Spleen (tissue), 11 donors: ENCODE data around the gene FARP1. TPM values are rescaled to one million over a fixed set of nuclear protein-coding genes. Genes with fewer than 3 reads are reported as not detected.
A peak's percentile ranks its signal among the peaks of the same experiment; 100 is the strongest.

Source experiments
- DNase-seq: peaks from one replicate; pipeline ENCODE4 v3.0.0-alpha.2; 2020
- H3K27ac ChIP-seq, 8 donors: fragments of 200-600 bp; sonication (generic) in 7 of 8; 1 replicate in 4 of 8; 2 replicates in 4 of 8; pipeline versions ENCODE4 v1.5.0 to v1.8.0; 2016 to 2021; ENCODE audit warnings: inconsistent platforms in 4 of 8, mild to moderate bottlenecking in 4 of 8, moderate library complexity in 1 of 8
- H3K27me3 ChIP-seq, 7 donors: fragments of 200-600 bp; sonication (generic) in 6 of 7; replicated peaks in 1 of 7; 1 replicate in 4 of 7; 2 replicates in 3 of 7; pipeline versions ENCODE4 v1.5.0 to v1.8.0; 2016 to 2021; ENCODE audit warnings: inconsistent platforms in 3 of 7, mild to moderate bottlenecking in 1 of 7
- H3K36me3 ChIP-seq, 6 donors: fragments of 200-600 bp; sonication (generic) in 5 of 6; 1 replicate in 4 of 6; 2 replicates in 2 of 6; pipeline versions ENCODE4 v1.5.0 to v1.8.0; 2016 to 2021; ENCODE audit warnings: inconsistent platforms in 2 of 6
- H3K4me1 ChIP-seq, 6 donors: fragments of 200-600 bp; sonication (generic) in 5 of 6; 1 replicate in 3 of 6; 2 replicates in 3 of 6; pipeline versions ENCODE4 v1.5.0 to v1.8.0; 2016 to 2021; ENCODE audit warnings: inconsistent platforms in 3 of 6
- H3K4me3 ChIP-seq, 8 donors: fragments of 200-600 bp; sonication (generic) in 7 of 8; 1 replicate in 4 of 8; 2 replicates in 4 of 8; pipeline versions ENCODE4 v1.5.0 to v1.8.0; 2016 to 2021; ENCODE audit warnings: inconsistent platforms in 4 of 8, mild to moderate bottlenecking in 4 of 8, moderate library complexity in 2 of 8
- H3K9me3 ChIP-seq, 8 donors: fragments of 200-600 bp; sonication (generic) in 7 of 8; 1 replicate in 4 of 8; 2 replicates in 4 of 8; pipeline versions ENCODE4 v1.5.0 to v1.8.0; 2016 to 2021; ENCODE audit warnings: inconsistent platforms in 4 of 8
- POLR2A ChIP-seq, 3 donors: fragments of 450-650 bp; IDR thresholded peaks; one replicate each; pipeline ENCODE4 v1.5.1; 2017; ENCODE audit warnings: antibody characterized with exemption in 3 of 3, mild to moderate bottlenecking in 1 of 3
- POLR2AphosphoS5 ChIP-seq, 3 donors: sonication (generic); formaldehyde crosslinking; IDR thresholded peaks; one replicate each; pipeline ENCODE4 v1.5.1; 2017; ENCODE audit warnings: antibody characterized with exemption in 3 of 3
- WGBS, 5 donors: extraction: QIAGEN DNeasy Blood & Tissue Kit in 3 of 5; methylation state at CpG; one replicate each; pipeline versions ENCODE4 v1.1.5 to v1.1.7; 2013 to 2018; 5-methylcytosine and 5-hydroxymethylcytosine counted together
- intact Hi-C: fragments of 100-400 bp; cut with DNase I; formaldehyde crosslinking; loops from one replicate; pipeline ENCODE4 v1.15.0; 2023; ENCODE audit warnings: low total_unique reads
- polyA plus RNA-seq, 3 donors: library from polyadenylated mRNA; stranded (reverse); fragments of 200-250 nt; gene quantifications; one replicate each; pipeline ENCODE4 v1.2.1, GENCODE V29; 2013
- total RNA-seq, 7 donors: library from RNA; depleted of rRNA in 3 of 7; stranded (reverse); fragments of >200 nt in 3 of 7; fragmentation: NEBNext Ultra II Directional in 4 of 7; extraction: Animal tissue kit (Norgen Biotek cat#: 25700) in 4 of 7; gene quantifications; one replicate each; pipeline versions ENCODE4 v1.1.0 to v1.2.1, GENCODE V29; 2016 to 2021
- TF ChIP-seq, protein P1 (sequence below), 11 experiments: fragments of 200-600 bp in 7 of 11; fragments of 450-650 bp in 4 of 11; sonication (generic) in 4 of 11; IDR thresholded peaks in 8 of 11; conservative IDR thresholded peaks in 3 of 11; 1 replicate in 7 of 11; 2 replicates in 4 of 11; pipeline versions ENCODE4 v1.4.0 to v1.8.0; 2016 to 2021; ENCODE audit warnings: antibody characterized with exemption in 11 of 11, inconsistent platforms in 4 of 11, mild to moderate bottlenecking in 1 of 11
- donor health status: healthy with polysubstance abuse.
- donor health status: DM: no; HTN: no; CAD: no; lungs with moderate emphysema.
- donor health status: DM: no; HTN: no; CAD: no.
- donor health status: Bipolar disorder and iron deficiency.
- donor health status: healthy.
- donor health status: DM: no; HTN: no; CAD: no.
- donor health status: DM: yes; HTN: yes; CAD: no.

FARP1 gene
- total and polyA plus RNA-seq, 10 donors: 3.7 to 60.9 (median 33.0) TPM

- DNase-seq: no peak
Observed at GRCh38 chr13:98479496-98480003, 336.7 kb downstream of the FARP1 start.

DNA sequence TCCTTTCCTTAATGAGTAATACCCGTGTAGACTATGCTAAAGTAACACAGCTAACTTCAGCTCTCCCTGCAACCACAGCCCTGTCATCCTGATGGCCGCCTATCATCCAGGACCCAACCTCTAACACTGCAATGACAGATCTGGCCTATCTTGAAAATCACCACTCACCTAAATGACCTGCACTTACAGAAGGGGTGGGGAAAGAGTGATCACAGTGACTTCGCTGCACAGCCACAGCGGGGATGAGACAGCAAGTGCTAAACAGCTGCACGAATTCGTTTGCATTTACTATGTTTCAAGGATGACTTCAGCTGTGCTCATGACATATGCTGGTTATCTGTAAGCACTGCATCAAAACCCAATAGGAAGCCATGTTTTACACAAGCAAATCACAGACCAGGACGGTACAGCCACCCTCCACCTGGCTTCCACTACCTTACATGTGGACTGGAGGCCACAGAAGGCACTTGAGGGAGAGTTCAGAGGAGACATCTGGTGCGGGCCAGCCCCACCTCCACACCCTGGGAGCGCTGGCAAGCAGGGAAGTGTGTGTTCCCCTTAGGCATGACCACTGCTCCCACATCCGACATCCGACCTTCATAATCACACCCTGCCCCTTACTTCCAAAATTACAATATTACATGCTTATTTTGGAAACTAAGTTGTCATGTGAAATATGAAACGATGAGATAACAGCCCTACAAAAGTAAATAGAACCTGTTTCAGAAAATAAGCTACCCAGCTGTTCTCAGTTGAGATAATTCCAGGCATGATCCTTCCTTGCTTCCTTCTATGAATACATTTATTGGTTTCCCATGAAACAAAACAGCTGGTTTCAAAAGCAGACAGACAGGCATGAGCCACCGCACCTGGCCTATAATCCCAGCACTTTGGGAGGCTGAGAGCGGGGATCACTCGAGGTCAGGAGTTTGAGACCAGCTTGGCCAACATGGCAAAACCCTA lies 338.3 kb downstream of the FARP1 start:
- no peaks in the 10 kb centered on the region for H3K9me3 ChIP-seq
- H3K4me3 ChIP-seq: no peak overlapping the region
- no peak for DNase-seq
- WGBS, 5 donors: 70 to 89% (median 83%) methylated on average over 15 of the region's 15 CpGs
- peaks cover 0 to 14% (median 0%) of the 10 kb centered on the region in 6 donors for H3K36me3 ChIP-seq
- peak overlapping the region in 3 of 8 donors; percentile 23 to 48 (median 45) for H3K27ac ChIP-seq
- TF ChIP-seq, protein P1, sequence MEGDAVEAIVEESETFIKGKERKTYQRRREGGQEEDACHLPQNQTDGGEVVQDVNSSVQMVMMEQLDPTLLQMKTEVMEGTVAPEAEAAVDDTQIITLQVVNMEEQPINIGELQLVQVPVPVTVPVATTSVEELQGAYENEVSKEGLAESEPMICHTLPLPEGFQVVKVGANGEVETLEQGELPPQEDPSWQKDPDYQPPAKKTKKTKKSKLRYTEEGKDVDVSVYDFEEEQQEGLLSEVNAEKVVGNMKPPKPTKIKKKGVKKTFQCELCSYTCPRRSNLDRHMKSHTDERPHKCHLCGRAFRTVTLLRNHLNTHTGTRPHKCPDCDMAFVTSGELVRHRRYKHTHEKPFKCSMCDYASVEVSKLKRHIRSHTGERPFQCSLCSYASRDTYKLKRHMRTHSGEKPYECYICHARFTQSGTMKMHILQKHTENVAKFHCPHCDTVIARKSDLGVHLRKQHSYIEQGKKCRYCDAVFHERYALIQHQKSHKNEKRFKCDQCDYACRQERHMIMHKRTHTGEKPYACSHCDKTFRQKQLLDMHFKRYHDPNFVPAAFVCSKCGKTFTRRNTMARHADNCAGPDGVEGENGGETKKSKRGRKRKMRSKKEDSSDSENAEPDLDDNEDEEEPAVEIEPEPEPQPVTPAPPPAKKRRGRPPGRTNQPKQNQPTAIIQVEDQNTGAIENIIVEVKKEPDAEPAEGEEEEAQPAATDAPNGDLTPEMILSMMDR (IDR thresholded peaks at IDR 0.05 in 8 of 11, conservative IDR thresholded peaks at IDR 0.05 in 3 of 11): no peak
- TF ChIP-seq POLR2AphosphoS5 (IDR thresholded peaks at IDR 0.05): peak in 1 of 3 donors; percentile 33
- no peaks in the 10 kb centered on the region for H3K27me3 ChIP-seq
- intact Hi-C loops: no loop called here
- peaks cover 58 to 100% (median 94%) of the 10 kb centered on the region in 6 donors for H3K4me1 ChIP-seq

More at GRCh38 chr13:98479496-98480003, 336.7 kb downstream of the FARP1 start:
- Histone ChIP-seq H3K27me3 (no peaks in the 10 kb centered on the region), H3K4me1 (peaks cover 60 to 100% (median 93%) of the 10 kb centered on the region in 6 donors), H3K27ac (no peak overlapping the region), H3K36me3 (peaks cover 0 to 24% (median 7%) of the 10 kb centered on the region in 6 donors), H3K9me3 (no peaks in the 10 kb centered on the region), H3K4me3 (no peak overlapping the region)
- intact Hi-C loops: loop anchor here (10.0 kb wide), 1 partner anchor 95 kb away; the partner anchor contains the start of gene STK24
- 84 to 90% (median 90%) methylated on average over 8 of the region's 8 CpGs for WGBS, 5 donors
- TF ChIP-seq POLR2AphosphoS5 (IDR thresholded peaks at IDR 0.05): no peak
- TF ChIP-seq POLR2A (IDR thresholded peaks at IDR 0.05): no peak
- TF ChIP-seq, protein P1 (IDR thresholded peaks at IDR 0.05 in 8 of 11, conservative IDR thresholded peaks at IDR 0.05 in 3 of 11): no peak

DNA sequence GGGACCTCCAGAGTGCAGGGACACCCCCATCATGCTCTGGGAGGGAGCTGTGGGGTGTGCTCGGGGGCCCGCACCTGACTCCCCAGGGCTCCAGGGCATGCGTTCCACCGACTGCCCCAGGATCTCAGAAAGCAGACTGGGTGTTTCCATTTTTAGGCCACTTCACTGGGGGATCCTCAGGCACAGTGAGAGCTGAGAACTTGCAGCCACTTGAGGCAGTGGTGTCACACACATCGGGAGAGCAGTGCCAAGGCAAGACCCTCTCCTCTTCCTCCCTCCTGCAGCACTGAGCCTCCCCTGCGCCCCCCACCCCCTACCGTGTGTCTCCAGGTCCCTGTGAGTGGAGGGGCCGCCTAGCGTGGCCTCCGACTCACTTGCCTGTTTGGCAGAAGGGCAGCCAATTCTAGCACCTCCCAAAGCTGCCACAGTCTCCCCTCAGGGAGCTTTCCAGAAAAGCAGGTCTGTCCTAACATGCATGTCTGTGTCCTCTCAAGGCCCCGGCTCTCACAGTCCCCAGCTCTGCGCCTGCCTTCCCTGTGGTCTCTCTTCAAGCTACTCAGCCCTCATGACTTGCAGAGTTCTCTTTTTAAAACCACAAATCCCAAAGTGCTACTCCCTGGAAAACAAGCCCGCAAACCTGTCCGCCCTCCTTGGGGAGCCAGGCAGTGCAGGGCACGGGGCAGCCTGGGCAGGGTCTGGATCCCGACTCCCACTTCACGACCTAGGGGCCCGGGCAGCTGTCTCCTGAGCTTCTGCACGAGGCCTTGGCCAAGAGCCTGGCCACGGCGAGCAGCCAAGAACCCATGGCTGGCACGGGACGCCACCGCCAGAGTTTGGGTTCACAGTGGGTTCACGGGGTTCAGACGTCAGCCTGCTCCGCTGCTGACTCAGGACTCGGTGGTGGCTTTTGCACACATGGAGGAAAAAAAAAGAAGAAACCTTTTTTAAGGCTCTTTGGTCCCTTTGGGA lies 339.9 kb downstream of the FARP1 start:
- TF ChIP-seq POLR2AphosphoS5 (IDR thresholded peaks at IDR 0.05) (peak; percentile 49 to 74 (median 71)), POLR2A (IDR thresholded peaks at IDR 0.05) (no peak)
- TF ChIP-seq, protein P1 (IDR thresholded peaks at IDR 0.05 in 8 of 11, conservative IDR thresholded peaks at IDR 0.05 in 3 of 11): no peak
- H3K4me3 ChIP-seq: no peak overlapping the region
- no peak for DNase-seq
- H3K27ac ChIP-seq: peak overlapping the region in 7 of 8 donors; percentile 9 to 84 (median 79)
- no peaks in the 10 kb centered on the region for H3K9me3 ChIP-seq
- peaks cover 59 to 100% (median 94%) of the 10 kb centered on the region in 6 donors for H3K4me1 ChIP-seq
- no peaks in the 10 kb centered on the region for H3K27me3 ChIP-seq
- peaks cover 0 to 14% (median 0%) of the 10 kb centered on the region in 6 donors for H3K36me3 ChIP-seq
- WGBS, 5 donors: 48 to 85% (median 74%) methylated on average over 26 to 28 of the region's 28 CpGs
- intact Hi-C loops: no loop called here
